Measurements from ENCODE around the gene TMEM37.

The TMEM37 gene

DNA sequence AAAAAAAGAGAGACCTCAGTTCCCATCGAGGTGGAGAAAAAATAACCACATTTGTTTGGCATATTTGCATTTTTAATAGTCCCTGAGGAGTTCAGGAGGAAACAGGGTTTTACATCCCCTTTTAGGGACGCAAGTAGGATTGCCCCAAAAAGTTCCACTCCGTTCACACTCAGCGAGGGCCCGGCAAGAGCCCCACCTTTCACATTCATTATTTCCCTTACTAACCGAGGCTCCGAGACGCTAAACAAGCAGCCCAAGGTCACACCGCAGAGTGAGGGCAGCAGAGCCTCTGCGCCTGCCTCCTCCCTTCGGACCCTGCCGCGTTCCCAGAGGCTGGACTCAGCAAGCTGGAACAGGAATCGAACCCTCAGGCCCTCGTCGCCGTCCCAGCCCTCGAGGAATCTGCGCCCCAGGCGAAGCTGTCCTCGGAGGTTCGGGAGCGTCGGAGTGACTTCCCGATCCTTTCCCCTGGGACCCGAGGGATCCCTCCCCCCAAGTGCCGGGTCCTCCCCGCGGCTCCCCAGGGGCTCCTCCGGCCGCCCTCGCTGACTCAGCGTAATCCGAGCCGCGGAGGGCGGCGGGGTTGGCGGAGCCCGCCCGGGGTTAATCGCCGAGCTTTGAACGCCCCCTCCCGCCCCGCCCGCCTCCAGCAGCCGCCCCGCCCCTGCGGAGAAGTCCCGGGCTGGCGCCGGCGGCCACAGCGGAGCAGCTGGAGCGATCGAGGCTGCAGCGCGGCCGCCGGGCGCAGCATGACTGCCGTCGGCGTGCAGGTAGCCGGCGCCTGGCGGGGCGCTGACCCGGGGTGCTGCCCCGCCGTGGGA lies at the start of gene TMEM37:
TMEM37 (plus strand) TSS at position 700 of the 821 bp plus-strand sequence; CDS start at position 750, 50 bp downstream.
- no peaks in the 10 kb centered on the region for H3K27me3 ChIP-seq (ENCODE audit: control insufficient read depth in 1 of 2, insufficient read depth in 2 of 2, low read length in 2 of 2)
- no peaks in the 10 kb centered on the region for H3K9me3 ChIP-seq (ENCODE audit: control insufficient read depth in 2 of 2, low read length in 2 of 2)
- peak within 1 kb of the TSS; percentile 47 to 69 for H3K9ac ChIP-seq (ENCODE audit: low read length in 2 of 2)
- H3K4me1 ChIP-seq (ENCODE audit: control insufficient read depth, insufficient read depth, low read length): peaks cover 19% of the 10 kb centered on the region
- no peaks in the 10 kb centered on the region for H3K36me3 ChIP-seq (ENCODE audit: control insufficient read depth in 2 of 2, insufficient read depth in 2 of 2, low read length in 2 of 2)
- H3K27ac ChIP-seq (ENCODE audit: low read length): peak within 1 kb of the TSS; percentile 53
- peak within 1 kb of the TSS; percentile 61 to 78 for H3K4me3 ChIP-seq (ENCODE audit: low read length in 2 of 2)

DNA sequence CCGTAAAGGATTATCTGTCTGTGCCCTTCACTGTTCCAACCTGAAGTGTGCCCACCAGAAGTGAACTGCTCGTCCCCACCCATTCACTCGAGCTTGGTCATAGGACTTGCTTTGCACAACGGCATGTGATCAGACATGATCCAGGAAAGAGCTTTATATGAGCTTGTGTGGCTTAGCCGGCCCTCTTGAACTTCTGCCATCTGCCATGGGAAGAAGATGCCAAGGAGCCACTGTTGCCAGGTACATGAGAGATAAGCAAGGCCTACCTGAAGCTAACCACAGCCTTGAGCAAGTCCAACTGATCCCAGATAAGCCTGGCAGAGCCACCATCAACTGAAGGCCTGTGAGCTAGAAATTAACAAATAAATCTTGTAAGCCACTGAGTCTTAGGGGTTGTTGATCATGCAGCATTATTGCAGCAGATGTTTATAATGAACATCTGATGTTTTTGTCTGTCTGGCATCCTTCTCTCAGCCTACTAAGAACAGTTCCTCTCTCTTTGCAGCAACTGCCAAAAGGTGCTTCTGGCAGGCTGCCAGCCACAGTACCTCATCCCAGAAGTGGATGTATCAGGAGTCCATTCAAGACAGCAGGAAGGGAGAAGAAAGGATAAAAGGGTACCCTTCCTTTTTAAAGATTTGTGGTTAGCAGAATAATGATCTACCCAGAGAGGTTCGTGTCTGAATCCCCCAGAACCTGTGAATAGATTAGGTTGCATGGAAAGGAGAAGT lies 48.1 kb upstream of the TMEM37 start:
- H3K27me3 ChIP-seq (ENCODE audit: control insufficient read depth in 1 of 2, insufficient read depth in 2 of 2, low read length in 2 of 2): no peaks in the 10 kb centered on the region

DNA sequence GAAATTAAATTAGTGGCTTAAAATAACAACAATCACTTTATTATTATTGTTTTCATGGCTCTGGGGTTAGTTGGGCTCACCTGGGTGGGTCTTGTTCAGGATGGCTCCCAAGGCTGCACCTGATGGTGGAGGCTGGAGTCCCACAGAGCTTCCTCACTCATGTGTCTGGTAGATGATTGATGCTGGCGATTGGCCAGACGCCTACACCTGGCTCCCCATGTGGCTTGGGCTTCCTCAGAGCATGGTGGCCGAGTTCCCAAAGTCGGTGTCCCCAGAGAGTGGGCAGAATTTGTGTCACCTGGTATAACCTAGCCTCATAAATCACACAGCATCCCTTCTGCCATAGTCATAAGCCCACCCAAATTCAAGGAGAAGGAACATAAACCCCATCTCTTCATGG lies 46.7 kb upstream of the TMEM37 start:
- peaks cover 11% of the 10 kb centered on the region for H3K4me1 ChIP-seq (ENCODE audit: control insufficient read depth, insufficient read depth, low read length)
- no peaks in the 10 kb centered on the region for H3K27me3 ChIP-seq (ENCODE audit: control insufficient read depth in 1 of 2, insufficient read depth in 2 of 2, low read length in 2 of 2)
- no peak overlapping the region for H3K9ac ChIP-seq (ENCODE audit: low read length in 2 of 2)
- no peak overlapping the region for H3K4me3 ChIP-seq (ENCODE audit: low read length in 2 of 2)
- H3K9me3 ChIP-seq (ENCODE audit: control insufficient read depth in 2 of 2, low read length in 2 of 2): no peaks in the 10 kb centered on the region
- no peaks in the 10 kb centered on the region for H3K36me3 ChIP-seq (ENCODE audit: control insufficient read depth in 2 of 2, insufficient read depth in 2 of 2, low read length in 2 of 2)
- H3K27ac ChIP-seq (ENCODE audit: low read length): no peak overlapping the region

More for the DNA sequence above, 48.1 kb upstream of the TMEM37 start:
- Histone ChIP-seq H3K4me3 (ENCODE audit: low read length in 2 of 2) (no peak overlapping the region), H3K9me3 (ENCODE audit: control insufficient read depth in 2 of 2, low read length in 2 of 2) (no peaks in the 10 kb centered on the region), H3K27ac (ENCODE audit: low read length) (no peak overlapping the region), H3K9ac (ENCODE audit: low read length in 2 of 2) (no peak overlapping the region), H3K4me1 (ENCODE audit: control insufficient read depth, insufficient read depth, low read length) (peaks cover 4% of the 10 kb centered on the region), H3K36me3 (ENCODE audit: control insufficient read depth in 2 of 2, insufficient read depth in 2 of 2, low read length in 2 of 2) (no peaks in the 10 kb centered on the region)

GRCh38 chr2:119385466-119385865 lies 46.2 kb upstream of the TMEM37 start:
- Histone ChIP-seq H3K9ac (ENCODE audit: low read length in 2 of 2) (no peak overlapping the region), H3K27me3 (ENCODE audit: control insufficient read depth in 1 of 2, insufficient read depth in 2 of 2, low read length in 2 of 2) (no peaks in the 10 kb centered on the region), H3K36me3 (ENCODE audit: control insufficient read depth in 2 of 2, insufficient read depth in 2 of 2, low read length in 2 of 2) (no peaks in the 10 kb centered on the region), H3K27ac (ENCODE audit: low read length) (no peak overlapping the region), H3K4me1 (ENCODE audit: control insufficient read depth, insufficient read depth, low read length) (peaks cover 11% of the 10 kb centered on the region), H3K9me3 (ENCODE audit: control insufficient read depth in 2 of 2, low read length in 2 of 2) (no peaks in the 10 kb centered on the region), H3K4me3 (ENCODE audit: low read length in 2 of 2) (no peak overlapping the region)

- no peak overlapping the region for H3K27ac ChIP-seq (ENCODE audit: low read length)
- no peak overlapping the region for H3K4me3 ChIP-seq (ENCODE audit: low read length in 2 of 2)
- no peaks in the 10 kb centered on the region for H3K36me3 ChIP-seq (ENCODE audit: control insufficient read depth in 2 of 2, insufficient read depth in 2 of 2, low read length in 2 of 2)
- H3K9ac ChIP-seq (ENCODE audit: low read length in 2 of 2): no peak overlapping the region
- H3K9me3 ChIP-seq (ENCODE audit: control insufficient read depth in 2 of 2, low read length in 2 of 2): no peaks in the 10 kb centered on the region
- H3K4me1 ChIP-seq (ENCODE audit: control insufficient read depth, insufficient read depth, low read length): peaks cover 11% of the 10 kb centered on the region
- H3K27me3 ChIP-seq (ENCODE audit: control insufficient read depth in 1 of 2, insufficient read depth in 2 of 2, low read length in 2 of 2): no peaks in the 10 kb centered on the region
These were observed 44.1 kb upstream of the TMEM37 start for GRCh38 chr2:119387381-119388129.

- Histone ChIP-seq H3K27ac (ENCODE audit: low read length) (no peak overlapping the region), H3K4me3 (ENCODE audit: low read length in 2 of 2) (no peak overlapping the region), H3K9ac (ENCODE audit: low read length in 2 of 2) (no peak overlapping the region), H3K4me1 (ENCODE audit: control insufficient read depth, insufficient read depth, low read length) (peaks cover 7% of the 10 kb centered on the region), H3K9me3 (ENCODE audit: control insufficient read depth in 2 of 2, low read length in 2 of 2) (no peaks in the 10 kb centered on the region), H3K27me3 (ENCODE audit: control insufficient read depth in 1 of 2, insufficient read depth in 2 of 2, low read length in 2 of 2) (no peaks in the 10 kb centered on the region), H3K36me3 (ENCODE audit: control insufficient read depth in 2 of 2, insufficient read depth in 2 of 2, low read length in 2 of 2) (no peaks in the 10 kb centered on the region)
These were observed 41.9 kb upstream of the TMEM37 start for GRCh38 chr2:119389615-119390306.

GRCh38 chr2:119393971-119394748 lies 37.5 kb upstream of the TMEM37 start:
- Histone ChIP-seq H3K36me3 (ENCODE audit: control insufficient read depth in 2 of 2, insufficient read depth in 2 of 2, low read length in 2 of 2) (no peaks in the 10 kb centered on the region), H3K4me3 (ENCODE audit: low read length in 2 of 2) (no peak overlapping the region), H3K9me3 (ENCODE audit: control insufficient read depth in 2 of 2, low read length in 2 of 2) (no peaks in the 10 kb centered on the region), H3K9ac (ENCODE audit: low read length in 2 of 2) (no peak overlapping the region), H3K4me1 (ENCODE audit: control insufficient read depth, insufficient read depth, low read length) (peaks cover 5% of the 10 kb centered on the region), H3K27me3 (ENCODE audit: control insufficient read depth in 1 of 2, insufficient read depth in 2 of 2, low read length in 2 of 2) (no peaks in the 10 kb centered on the region), H3K27ac (ENCODE audit: low read length) (no peak overlapping the region)

DNA sequence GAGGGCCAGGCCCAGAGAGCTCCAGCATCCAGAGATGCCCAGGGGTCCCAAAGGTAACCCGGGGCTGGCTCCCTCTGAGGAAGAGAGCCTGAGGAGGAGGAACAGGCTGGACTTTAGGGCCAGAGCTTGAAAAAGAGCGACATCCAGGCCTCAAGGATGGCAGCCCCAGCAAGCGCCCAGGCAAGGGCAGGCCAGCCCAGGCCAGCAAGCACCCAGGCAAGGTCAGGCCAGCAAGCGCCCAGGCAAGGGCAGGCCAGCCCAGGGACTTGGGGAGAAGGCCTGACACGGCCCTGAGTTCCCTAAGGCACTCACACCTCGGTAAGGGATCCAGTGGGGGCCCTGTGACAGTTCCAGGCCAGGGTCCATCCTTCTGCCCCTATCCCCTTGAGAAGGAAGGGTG lies 34.5 kb upstream of the TMEM37 start:
- no peaks in the 10 kb centered on the region for H3K9me3 ChIP-seq (ENCODE audit: control insufficient read depth in 2 of 2, low read length in 2 of 2)
- no peak overlapping the region for H3K4me3 ChIP-seq (ENCODE audit: low read length in 2 of 2)
- no peaks in the 10 kb centered on the region for H3K4me1 ChIP-seq (ENCODE audit: control insufficient read depth, insufficient read depth, low read length)
- no peak overlapping the region for H3K9ac ChIP-seq (ENCODE audit: low read length in 2 of 2)
- H3K36me3 ChIP-seq (ENCODE audit: control insufficient read depth in 2 of 2, insufficient read depth in 2 of 2, low read length in 2 of 2): no peaks in the 10 kb centered on the region
- H3K27me3 ChIP-seq (ENCODE audit: control insufficient read depth in 1 of 2, insufficient read depth in 2 of 2, low read length in 2 of 2): no peaks in the 10 kb centered on the region
- no peak overlapping the region for H3K27ac ChIP-seq (ENCODE audit: low read length)

GRCh38 chr2:119402106-119402505 lies 29.5 kb upstream of the TMEM37 start:
- peaks cover 0 to 4% of the 10 kb centered on the region in 2 donors for H3K9me3 ChIP-seq (ENCODE audit: control insufficient read depth in 2 of 2, low read length in 2 of 2)
- no peaks in the 10 kb centered on the region for H3K36me3 ChIP-seq (ENCODE audit: control insufficient read depth in 2 of 2, insufficient read depth in 2 of 2, low read length in 2 of 2)
- H3K4me1 ChIP-seq (ENCODE audit: control insufficient read depth, insufficient read depth, low read length): no peaks in the 10 kb centered on the region
- H3K27ac ChIP-seq (ENCODE audit: low read length): no peak overlapping the region
- H3K4me3 ChIP-seq (ENCODE audit: low read length in 2 of 2): no peak overlapping the region
- no peaks in the 10 kb centered on the region for H3K27me3 ChIP-seq (ENCODE audit: control insufficient read depth in 1 of 2, insufficient read depth in 2 of 2, low read length in 2 of 2)
- H3K9ac ChIP-seq (ENCODE audit: low read length in 2 of 2): no peak overlapping the region

Measured in stomach smooth muscle (tissue), 2 donors.